K562 (cell line): ENCODE results near the gene PRPF39. TPM values are rescaled to one million over a fixed set of nuclear protein-coding genes. Genes with fewer than 3 reads are reported as not detected.

ENCODE experiments used
- ESRRA ChIP-seq: fragments of 450-650 bp; IDR thresholded peaks from 2 replicates; pipeline ENCODE4 v1.6.1; 2014; ENCODE audit warnings: low read depth, mild to moderate bottlenecking, moderate library complexity, borderline replicate concordance
- FOXK1 ChIP-seq: sonication (generic); formaldehyde crosslinking; IDR thresholded peaks from 2 replicates; pipeline ENCODE4 v1.8.0; 2022; ENCODE audit warnings: missing genetic modification reagents, mild to moderate bottlenecking, borderline replicate concordance
- GMEB1 ChIP-seq: fragments of 250-450 bp; sonication (Bioruptor Pico); IDR thresholded peaks from 2 replicates; pipeline ENCODE4 v1.4.0; 2020; ENCODE audit warnings: mild to moderate bottlenecking
- GTF2E2 ChIP-seq: fragments of 200-800 bp; sonication (Bioruptor generic); IDR thresholded peaks from 2 replicates; pipeline ENCODE4 v1.6.1; 2016; ENCODE audit warnings: missing genetic modification characterization, missing compliant biosample characterization
- HNRNPLL ChIP-seq: fragments of 200-400 bp; formaldehyde crosslinking; IDR thresholded peaks from 2 replicates; pipeline ENCODE4 v1.6.1; 2017; ENCODE audit warnings: low read length, low read depth, mild to moderate bottlenecking; ENCODE audit not compliant: poor library complexity, severe bottlenecking
- HOMEZ ChIP-seq: fragments of 250-450 bp; sonication (Bioruptor Pico); IDR thresholded peaks from 2 replicates; pipeline ENCODE4 v1.4.0; 2020; ENCODE audit warnings: mild to moderate bottlenecking, moderate library complexity
- HSF4 ChIP-seq: fragments of 250-450 bp; sonication (Bioruptor Pico); IDR thresholded peaks from 2 replicates; pipeline ENCODE4 v2.1.2; 2022; ENCODE audit warnings: mild to moderate bottlenecking, moderate library complexity, borderline replicate concordance
- KDM4B ChIP-seq, 2 experiments: fragments of 450-650 bp in 1 of 2; sonication (generic) in 1 of 2; IDR thresholded peaks; 2 replicates each; pipeline ENCODE4 v1.6.1; 2016 to 2017; ENCODE audit warnings: borderline replicate concordance in 2 of 2, antibody characterized with exemption in 1 of 2, low read depth in 1 of 2, mild to moderate bottlenecking in 1 of 2
- MIER1 ChIP-seq: fragments of 450-650 bp; IDR thresholded peaks from 2 replicates; pipeline ENCODE4 v1.6.1; 2016; ENCODE audit warnings: antibody characterized with exemption, mild to moderate bottlenecking, low read depth
- PPARD ChIP-seq: fragments of 250-450 bp; sonication (Bioruptor Pico); IDR thresholded peaks from 2 replicates; pipeline ENCODE4 v1.8.0; 2022; ENCODE audit warnings: inconsistent platforms, mild to moderate bottlenecking, moderate library complexity
- RAD21 ChIP-seq, 2 experiments: fragments of 250-450 bp in 1 of 2; fragments of 450-650 bp in 1 of 2; sonication (Bioruptor Pico) in 1 of 2; formaldehyde crosslinking in 1 of 2; IDR thresholded peaks in 1 of 2; conservative IDR thresholded peaks in 1 of 2; 2 replicates each; pipeline versions ENCODE4 v1.4.0 to v1.8.0; 2020 to 2022; ENCODE audit warnings: mild to moderate bottlenecking in 2 of 2, moderate library complexity in 1 of 2
- SMARCE1 ChIP-seq: fragments of 450-650 bp; IDR thresholded peaks from 2 replicates; pipeline ENCODE4 v1.7.1; 2016; ENCODE audit warnings: mild to moderate bottlenecking
- TAF9B ChIP-seq: fragments of 450-650 bp; IDR thresholded peaks from 2 replicates; pipeline ENCODE4 v1.6.1; 2018; ENCODE audit warnings: mild to moderate bottlenecking; ENCODE audit not compliant: partially characterized antibody
- TBL1XR1 ChIP-seq, 2 experiments: IDR thresholded peaks; 2 replicates each; pipeline ENCODE4 v1.6.1; 2012; ENCODE audit warnings: improper control_type of control experiment in 2 of 2, low read length in 2 of 2, mild to moderate bottlenecking in 1 of 2
- TBP ChIP-seq: optimal IDR thresholded peaks from 2 replicates; pipeline ENCODE3; 2011; ENCODE audit warnings: low read depth, low read length, improper control_type of control experiment
- TEAD1 ChIP-seq, 2 experiments: fragments of 450-650 bp in 1 of 2; sonication (generic) in 1 of 2; formaldehyde crosslinking; IDR thresholded peaks; 2 replicates each; pipeline versions ENCODE4 v1.4.0 to v1.8.0; 2020 to 2022; ENCODE audit warnings: mild to moderate bottlenecking in 2 of 2, missing genetic modification reagents in 1 of 2
- TRIM24 ChIP-seq, 2 experiments: fragments of 450-650 bp; IDR thresholded peaks; 2 replicates each; pipeline ENCODE4 v1.6.1; 2016
- TSHZ1 ChIP-seq: fragments of 250-450 bp; sonication (Bioruptor Pico); IDR thresholded peaks from 2 replicates; pipeline ENCODE4 v1.4.0; 2020; ENCODE audit warnings: mild to moderate bottlenecking, moderate library complexity
- ZEB2 ChIP-seq: fragments of 450-650 bp; IDR thresholded peaks from 2 replicates; pipeline ENCODE4 v1.6.1; 2016
- polyA plus RNA-seq, 8 experiments: library from polyadenylated mRNA; depleted of rRNA in 4 of 8; stranded (reverse) in 5 of 8; unstranded in 3 of 8; fragments of >200 nt; fragmentation: Nextera tagmentation in 2 of 8; fragmentation: Illumina TruSeq in 1 of 8; extraction: Ambion mirVana in 2 of 8; extraction: Trizol in 1 of 8; gene quantifications; 2 replicates each; pipeline versions ENCODE4 v1.2.1 to v1.2.3, GENCODE V29; 2011 to 2014; ENCODE audit warnings: inconsistent platforms in 1 of 8, missing spikeins in 1 of 8
- total RNA-seq, 7 experiments: library from RNA; depleted of rRNA in 6 of 7; stranded (reverse); fragments of >200 nt in 6 of 7; fragmentation: Illumina TruSeq in 2 of 7; extraction: Trizol in 2 of 7; gene quantifications; 2 replicates each; pipeline versions ENCODE4 v1.2.1 to v1.2.3, GENCODE V29; 2011 to 2021; ENCODE audit warnings: low replicate concordance in 1 of 7
- TF ChIP-seq, protein P1 (sequence below): sonication (generic); formaldehyde crosslinking; IDR thresholded peaks from 2 replicates; pipeline ENCODE4 v1.8.0; 2022; ENCODE audit warnings: missing genetic modification reagents, mild to moderate bottlenecking, moderate library complexity, borderline replicate concordance

Gene PRPF39
- total and polyA plus RNA-seq, 9 of the 15 experiments (the other 6 are each of a cell fraction or from before 2014, with no cell fraction given), result 13.3 to 50.4 (median 24.8) TPM

- TF ChIP-seq, protein P1, sequence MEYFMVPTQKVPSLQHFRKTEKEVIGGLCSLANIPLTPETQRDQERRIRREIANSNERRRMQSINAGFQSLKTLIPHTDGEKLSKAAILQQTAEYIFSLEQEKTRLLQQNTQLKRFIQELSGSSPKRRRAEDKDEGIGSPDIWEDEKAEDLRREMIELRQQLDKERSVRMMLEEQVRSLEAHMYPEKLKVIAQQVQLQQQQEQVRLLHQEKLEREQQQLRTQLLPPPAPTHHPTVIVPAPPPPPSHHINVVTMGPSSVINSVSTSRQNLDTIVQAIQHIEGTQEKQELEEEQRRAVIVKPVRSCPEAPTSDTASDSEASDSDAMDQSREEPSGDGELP, result peak; percentile 85
- peak; percentile 16 to 19; a peak in 2 of 4 replicates for TF ChIP-seq TBL1XR1 (IDR thresholded peaks at IDR 0.05; ENCODE audit: low read length in 2 of 2)
- no peak for TF ChIP-seq RAD21 (CRISPR knock-in tag; conservative IDR thresholded peaks at IDR 0.05 in 1 of 2, IDR thresholded peaks at IDR 0.05 in 1 of 2)
- TF ChIP-seq KDM4B (IDR thresholded peaks at IDR 0.05; ENCODE audit: borderline replicate concordance in 2 of 2, low read depth in 1 of 2), result no peak
- TF ChIP-seq TRIM24 (IDR thresholded peaks at IDR 0.05), result peak in 1 of 2 experiments; percentile 90; a peak in 2 of 4 replicates
- no peak for TF ChIP-seq MIER1
- TF ChIP-seq ESRRA, result no peak
- TF ChIP-seq TSHZ1 (CRISPR knock-in tag), result no peak
- peak; percentile 54; the same call in 1 of the 2 replicates for TF ChIP-seq ZEB2
- no peak for TF ChIP-seq TEAD1 (CRISPR knock-in tag; IDR thresholded peaks at IDR 0.05)
- TF ChIP-seq GTF2E2 (tag), result no peak
- TF ChIP-seq TBP, result peak; percentile 67
- no peak for TF ChIP-seq PPARD (CRISPR knock-in tag)
- TF ChIP-seq TAF9B, result peak; percentile 50
- TF ChIP-seq HSF4, result no peak
- TF ChIP-seq SMARCE1, result no peak
- peak; percentile 56 for TF ChIP-seq HNRNPLL
- TF ChIP-seq FOXK1 (CRISPR knock-in tag), result no peak
- no peak for TF ChIP-seq GMEB1 (CRISPR knock-in tag)
- TF ChIP-seq HOMEZ (CRISPR knock-in tag), result no peak
Measured at GRCh38 chr14:45135659-45136395, 51.9 kb downstream of the PRPF39 start, which contains the start of gene FANCM (continued).
